Peyer's patch (tissue), 4 donors: Measurements from ENCODE around the gene CDC14A. TPM values are rescaled to one million over a fixed set of nuclear protein-coding genes. Genes with fewer than 3 reads are reported as not detected.

ENCODE experiments used
- DNase-seq, 3 donors: peaks; one replicate each; pipeline ENCODE4 v3.0.0-alpha.2; 2017 to 2019
- H3K27ac ChIP-seq, 4 donors: fragments of 200-600 bp; sonication (generic); one replicate each; pipeline ENCODE4 v1.5.1; 2016 to 2019
- H3K27me3 ChIP-seq, 2 donors: fragments of 200-600 bp; sonication (generic); one replicate each; pipeline ENCODE4 v1.5.1; 2019
- H3K36me3 ChIP-seq, 3 donors: fragments of 200-600 bp; sonication (generic); one replicate each; pipeline ENCODE4 v1.5.1; 2016 to 2019
- H3K4me1 ChIP-seq, 4 donors: fragments of 200-600 bp; sonication (generic); one replicate each; pipeline ENCODE4 v1.5.1; 2016 to 2019
- H3K4me3 ChIP-seq, 4 donors: fragments of 200-600 bp; sonication (generic); 1 replicate in 3 of 4; 2 replicates in 1 of 4; pipeline ENCODE4 v1.5.1; 2016 to 2019; ENCODE audit warnings: mild to moderate bottlenecking in 1 of 4
- H3K9me3 ChIP-seq, 4 donors: fragments of 200-600 bp; sonication (generic); one replicate each; pipeline ENCODE4 v1.5.1; 2016 to 2019; ENCODE audit warnings: mild to moderate bottlenecking in 1 of 4
- CTCF ChIP-seq, 6 experiments: fragments of 450-650 bp in 4 of 6; fragments of 200-600 bp in 2 of 6; sonication (generic) in 1 of 6; IDR thresholded peaks; one replicate each; pipeline ENCODE4 v1.5.1; 2017 to 2019; ENCODE audit warnings: antibody characterized with exemption in 6 of 6, mild to moderate bottlenecking in 3 of 6, moderate library complexity in 1 of 6
- POLR2A ChIP-seq, 2 donors: fragments of 450-650 bp; IDR thresholded peaks; one replicate each; pipeline ENCODE4 v1.5.1; 2017; ENCODE audit warnings: antibody characterized with exemption in 2 of 2, mild to moderate bottlenecking in 2 of 2, moderate library complexity in 2 of 2
- total RNA-seq, 4 donors: library from RNA; depleted of rRNA; stranded (reverse); fragments of >200 nt; gene quantifications; one replicate each; pipeline ENCODE4 v1.1.0, GENCODE V29; 2016

CDC14A gene
- total RNA-seq, 4 donors from 2014 or later = 51.2 to 97.6 (median 81.2) TPM

- TF ChIP-seq CTCF (IDR thresholded peaks at IDR 0.05) (no peak), POLR2A (IDR thresholded peaks at IDR 0.05) (no peak)
- H3K27ac ChIP-seq = no peak overlapping the region
Measured at GRCh38 chr1:100306735-100307313, 45.5 kb upstream of the CDC14A start.

GRCh38 chr1:100308777-100309176 lies 43.5 kb upstream of the CDC14A start:
- Histone ChIP-seq H3K4me1 (no peaks in the 10 kb centered on the region), H3K27ac (no peak overlapping the region), H3K36me3 (no peaks in the 10 kb centered on the region), H3K27me3 (no peaks in the 10 kb centered on the region), H3K9me3 (no peaks in the 10 kb centered on the region), H3K4me3 (no peak overlapping the region)
- TF ChIP-seq POLR2A (IDR thresholded peaks at IDR 0.05) (no peak), CTCF (IDR thresholded peaks at IDR 0.05) (no peak)
- no peak for DNase-seq

More at GRCh38 chr1:100306735-100307313, 45.5 kb upstream of the CDC14A start:
- DNase-seq = no peak
- Histone ChIP-seq H3K27me3 (no peaks in the 10 kb centered on the region), H3K36me3 (no peaks in the 10 kb centered on the region), H3K4me3 (no peak overlapping the region), H3K4me1 (no peaks in the 10 kb centered on the region), H3K9me3 (no peaks in the 10 kb centered on the region)

GRCh38 chr1:100309863-100310262 lies 42.4 kb upstream of the CDC14A start:
- H3K9me3 ChIP-seq = no peaks in the 10 kb centered on the region
- no peaks in the 10 kb centered on the region for H3K27me3 ChIP-seq
- DNase-seq = no peak
- H3K36me3 ChIP-seq = no peaks in the 10 kb centered on the region
- no peaks in the 10 kb centered on the region for H3K4me1 ChIP-seq
- no peak overlapping the region for H3K4me3 ChIP-seq
- TF ChIP-seq POLR2A (IDR thresholded peaks at IDR 0.05) (no peak), CTCF (IDR thresholded peaks at IDR 0.05) (no peak)
- H3K27ac ChIP-seq = no peak overlapping the region

- Histone ChIP-seq H3K9me3 (peaks cover 0 to 9% (median 3%) of the 10 kb centered on the region in 4 donors), H3K36me3 (no peaks in the 10 kb centered on the region), H3K27me3 (no peaks in the 10 kb centered on the region), H3K4me3 (no peak overlapping the region), H3K4me1 (no peaks in the 10 kb centered on the region), H3K27ac (no peak overlapping the region)
- no peak for TF ChIP-seq POLR2A (IDR thresholded peaks at IDR 0.05)
- no peak for TF ChIP-seq CTCF (IDR thresholded peaks at IDR 0.05)
- no peak for DNase-seq
Measured at GRCh38 chr1:100313382-100313781, 38.9 kb upstream of the CDC14A start.

GRCh38 chr1:100316622-100317021 lies 35.7 kb upstream of the CDC14A start:
- Histone ChIP-seq H3K4me1 (peaks cover 0 to 5% (median 0%) of the 10 kb centered on the region in 4 donors), H3K27me3 (no peaks in the 10 kb centered on the region), H3K27ac (no peak overlapping the region), H3K9me3 (peaks cover 0 to 15% (median 4%) of the 10 kb centered on the region in 4 donors), H3K4me3 (no peak overlapping the region), H3K36me3 (no peaks in the 10 kb centered on the region)
- TF ChIP-seq CTCF (IDR thresholded peaks at IDR 0.05) = no peak
- no peak for TF ChIP-seq POLR2A (IDR thresholded peaks at IDR 0.05)
- no peak for DNase-seq
